ENCODE data around the gene PARP6. TPM values are rescaled to one million over a fixed set of nuclear protein-coding genes. Genes with fewer than 3 reads are reported as not detected.

The PARP6 gene
- polyA plus RNA-seq, 3 donors = 12.9 to 165 (median 13.5) TPM

GRCh38 chr15:72203507-72203837 lies 68.9 kb downstream of the PARP6 start:
- H3K4me1 ChIP-seq (ENCODE audit: control insufficient read depth in 1 of 2, insufficient read depth in 2 of 2, low read length in 2 of 2) = peaks cover under 1 to 4% of the 10 kb centered on the region in 2 donors
- Mint-ChIP-seq H3K36me3 (peaks cover 99 to 100% of the 10 kb centered on the region in 2 donors), H3K9me3 (peaks cover 0 to 3% (median 0%) of the 10 kb centered on the region in 7 donors), H3K27ac (peak overlapping the region in 4 of 7 donors; percentile 3 to 78 (median 32)), H3K4me1 (peaks cover 7% of the 10 kb centered on the region), H3K27me3 (ENCODE audit: low read depth in 3 of 3) (peaks cover 2 to 10% (median 7%) of the 10 kb centered on the region in 3 donors), H3K4me3 (no peak overlapping the region)
- no peak for DNase-seq
- no peaks in the 10 kb centered on the region for H3K9me3 ChIP-seq (replicated peaks in 1 of 2; ENCODE audit: control insufficient read depth in 1 of 2, insufficient read depth in 1 of 2, low read length in 2 of 2)
- peaks cover 99 to 100% of the 10 kb centered on the region in 2 donors for H3K36me3 ChIP-seq (replicated peaks in 1 of 2; ENCODE audit: control insufficient read depth in 1 of 2, insufficient read depth in 2 of 2, low read length in 2 of 2)
- H4K20me1 ChIP-seq (ENCODE audit: insufficient read depth, low read length) = peaks cover 100% of the 10 kb centered on the region
- H3K27ac ChIP-seq (ENCODE audit: low read depth in 1 of 2, low read length in 2 of 2) = peak overlapping the region in 1 of 2 donors; percentile 54
- no peak overlapping the region for H2AFZ ChIP-seq (ENCODE audit: insufficient read depth, low read depth, low read length, poor library complexity, severe bottlenecking)
- H3K9ac ChIP-seq (ENCODE audit: insufficient read depth, low read length, poor library complexity, severe bottlenecking) = no peak overlapping the region
- no peak for TF ChIP-seq CTCF (IDR thresholded peaks at IDR 0.05)
- H3K4me3 ChIP-seq (replicated peaks in 1 of 3; ENCODE audit: low read depth in 2 of 3, low read length in 3 of 3) = no peak overlapping the region
- no peak overlapping the region for H3K4me2 ChIP-seq (replicated peaks; ENCODE audit: extremely low read depth, low read length, poor library complexity, severe bottlenecking)
- 89% methylated on average over 3 of the region's 5 CpGs for WGBS (ENCODE audit: insufficient coverage)
- intact Hi-C loops (cut with micrococcal nuclease) = loop anchor here in 1 of 2 donors (10.0 kb wide), 1 partner anchor 51 kb away; no protein-coding TSS in a partner anchor
- peaks cover 43% of the 10 kb centered on the region for H3K79me2 ChIP-seq (ENCODE audit: insufficient read depth, low read length)
- H3K27me3 ChIP-seq (ENCODE audit: control insufficient read depth in 2 of 2, insufficient read depth in 2 of 2, low read length in 2 of 2) = peaks cover 0 to 7% of the 10 kb centered on the region in 2 donors

GRCh38 chr15:72202801-72203506 lies 69.4 kb downstream of the PARP6 start:
- peak overlapping the region in 6 of 7 donors; percentile 8 to 86 (median 38) for H3K27ac Mint-ChIP-seq

More at GRCh38 chr15:72202801-72203506, 69.4 kb downstream of the PARP6 start:
- no peaks in the 10 kb centered on the region for H3K9me3 ChIP-seq (replicated peaks in 1 of 2; ENCODE audit: control insufficient read depth in 1 of 2, insufficient read depth in 1 of 2, low read length in 2 of 2)
- peaks cover 7 to 14% (median 11%) of the 10 kb centered on the region in 3 donors for H3K27me3 Mint-ChIP-seq (ENCODE audit: low read depth in 3 of 3)
- H3K27me3 ChIP-seq (ENCODE audit: control insufficient read depth in 2 of 2, insufficient read depth in 2 of 2, low read length in 2 of 2) = peaks cover 0 to 11% of the 10 kb centered on the region in 2 donors
- TF ChIP-seq CTCF (IDR thresholded peaks at IDR 0.05) = no peak
- H3K79me2 ChIP-seq (ENCODE audit: insufficient read depth, low read length) = peaks cover 39% of the 10 kb centered on the region
- H3K9ac ChIP-seq (ENCODE audit: insufficient read depth, low read length, poor library complexity, severe bottlenecking) = no peak overlapping the region
- no peak overlapping the region for H2AFZ ChIP-seq (ENCODE audit: insufficient read depth, low read depth, low read length, poor library complexity, severe bottlenecking)
- peaks cover 100% of the 10 kb centered on the region for H4K20me1 ChIP-seq (ENCODE audit: insufficient read depth, low read length)
- H3K4me2 ChIP-seq (replicated peaks; ENCODE audit: extremely low read depth, low read length, poor library complexity, severe bottlenecking) = no peak overlapping the region
- H3K4me3 ChIP-seq (replicated peaks in 1 of 3; ENCODE audit: low read depth in 2 of 3, low read length in 3 of 3) = no peak overlapping the region
- H3K36me3 Mint-ChIP-seq = peaks cover 99 to 100% of the 10 kb centered on the region in 2 donors
- no peak for DNase-seq
- peaks cover 12% of the 10 kb centered on the region for H3K4me1 Mint-ChIP-seq
- intact Hi-C loops (cut with micrococcal nuclease) = loop anchor here in 1 of 2 donors (10.0 kb wide), 1 partner anchor 52 kb away; no protein-coding TSS in a partner anchor
- peak overlapping the region in 1 of 2 donors; percentile 54 for H3K27ac ChIP-seq (ENCODE audit: low read depth in 1 of 2, low read length in 2 of 2)
- no peak overlapping the region for H3K4me3 Mint-ChIP-seq
- peaks cover 6 to 9% of the 10 kb centered on the region in 2 donors for H3K4me1 ChIP-seq (ENCODE audit: control insufficient read depth in 1 of 2, insufficient read depth in 2 of 2, low read length in 2 of 2)
- peaks cover 0 to 7% (median 2%) of the 10 kb centered on the region in 7 donors for H3K9me3 Mint-ChIP-seq
- peaks cover 97 to 98% of the 10 kb centered on the region in 2 donors for H3K36me3 ChIP-seq (replicated peaks in 1 of 2; ENCODE audit: control insufficient read depth in 1 of 2, insufficient read depth in 2 of 2, low read length in 2 of 2)
- 89% methylated on average over 8 of the region's 8 CpGs for WGBS (ENCODE audit: insufficient coverage)

All from CD14-positive monocyte (primary cell).